Measurements from ENCODE around the gene PREX1.

Gene PREX1

DNA sequence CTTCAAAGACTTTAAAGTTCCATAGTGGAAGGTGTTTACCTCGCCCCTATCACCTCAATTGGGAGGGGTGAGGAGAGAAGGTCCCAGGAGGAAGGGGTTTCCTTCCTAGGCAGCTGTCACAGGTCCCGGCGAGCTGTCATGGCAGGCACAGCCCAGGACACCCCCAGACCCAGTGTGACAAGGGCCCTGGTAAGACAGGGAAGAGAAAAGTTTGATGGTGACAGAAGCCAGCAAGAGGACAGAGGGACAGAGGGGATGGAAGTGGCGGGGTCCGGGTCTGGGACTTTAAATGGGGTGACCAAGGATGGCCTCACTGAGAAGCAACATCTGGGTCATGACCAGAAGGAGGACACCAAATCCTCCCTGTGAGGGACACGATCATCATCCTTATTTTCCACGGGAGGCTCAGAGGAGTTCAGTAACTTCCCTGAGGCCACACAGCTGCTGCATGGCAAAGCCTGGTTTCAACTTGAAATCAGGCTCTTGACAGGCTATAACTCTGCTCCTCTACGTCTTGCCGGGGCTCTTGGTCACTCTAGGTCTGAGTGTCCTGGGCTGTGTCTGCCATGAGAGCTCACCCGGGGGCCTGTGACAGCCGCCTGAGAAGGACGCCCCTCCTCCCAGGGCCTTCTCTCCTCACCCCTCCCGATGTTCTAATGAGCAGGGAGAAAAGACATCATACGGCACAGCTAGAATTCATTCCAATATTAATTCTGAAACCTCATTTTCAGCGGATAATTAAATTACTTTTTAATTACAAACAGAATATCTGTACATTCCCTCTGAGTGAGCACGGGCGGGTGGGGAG, 222.2 kb downstream of the PREX1 start:
- no peaks in the 10 kb centered on the region for H3K36me3 ChIP-seq (ENCODE audit: low read depth)
- H3K9me3 ChIP-seq (ENCODE audit: severe bottlenecking), result no peaks in the 10 kb centered on the region
- H3K4me1 ChIP-seq (ENCODE audit: insufficient read depth, poor library complexity, severe bottlenecking), result no peaks in the 10 kb centered on the region
- H3K27ac ChIP-seq (ENCODE audit: poor library complexity, severe bottlenecking), result no peak overlapping the region
- TF ChIP-seq, protein P1, sequence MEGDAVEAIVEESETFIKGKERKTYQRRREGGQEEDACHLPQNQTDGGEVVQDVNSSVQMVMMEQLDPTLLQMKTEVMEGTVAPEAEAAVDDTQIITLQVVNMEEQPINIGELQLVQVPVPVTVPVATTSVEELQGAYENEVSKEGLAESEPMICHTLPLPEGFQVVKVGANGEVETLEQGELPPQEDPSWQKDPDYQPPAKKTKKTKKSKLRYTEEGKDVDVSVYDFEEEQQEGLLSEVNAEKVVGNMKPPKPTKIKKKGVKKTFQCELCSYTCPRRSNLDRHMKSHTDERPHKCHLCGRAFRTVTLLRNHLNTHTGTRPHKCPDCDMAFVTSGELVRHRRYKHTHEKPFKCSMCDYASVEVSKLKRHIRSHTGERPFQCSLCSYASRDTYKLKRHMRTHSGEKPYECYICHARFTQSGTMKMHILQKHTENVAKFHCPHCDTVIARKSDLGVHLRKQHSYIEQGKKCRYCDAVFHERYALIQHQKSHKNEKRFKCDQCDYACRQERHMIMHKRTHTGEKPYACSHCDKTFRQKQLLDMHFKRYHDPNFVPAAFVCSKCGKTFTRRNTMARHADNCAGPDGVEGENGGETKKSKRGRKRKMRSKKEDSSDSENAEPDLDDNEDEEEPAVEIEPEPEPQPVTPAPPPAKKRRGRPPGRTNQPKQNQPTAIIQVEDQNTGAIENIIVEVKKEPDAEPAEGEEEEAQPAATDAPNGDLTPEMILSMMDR (IDR thresholded peaks at IDR 0.05; ENCODE audit: poor library complexity, severe bottlenecking), result no peak
- ATAC-seq (ENCODE audit: low read depth) (no peak), DNase-seq (ENCODE audit: low spot score) (peak; percentile 70)
- H3K27me3 ChIP-seq (ENCODE audit: insufficient read depth, poor library complexity, severe bottlenecking), result peaks cover 6% of the 10 kb centered on the region
- H3K4me3 ChIP-seq (ENCODE audit: severe bottlenecking), result no peak overlapping the region

DNA sequence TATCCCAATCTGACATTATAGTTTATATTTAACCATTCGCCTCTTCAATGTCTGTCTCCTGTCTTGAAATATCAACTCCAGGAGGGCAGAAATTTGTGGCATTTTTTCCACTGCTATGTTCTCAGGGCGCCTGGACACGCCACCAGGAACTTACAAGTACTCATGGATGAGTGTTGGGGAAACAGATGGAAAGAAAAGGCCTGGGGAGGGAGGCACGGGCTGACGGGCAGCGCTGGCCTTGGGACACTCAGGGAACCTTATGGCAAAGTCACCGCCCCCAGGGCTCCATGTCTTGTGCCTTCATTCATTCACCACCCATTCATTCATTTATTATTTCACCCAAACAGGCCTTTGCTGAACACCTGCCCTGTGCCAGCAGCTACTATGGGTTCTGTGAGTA, 222.9 kb downstream of the PREX1 start:
- DNase-seq (ENCODE audit: low spot score) (peak; percentile 61), ATAC-seq (ENCODE audit: low read depth) (no peak)
- TF ChIP-seq, protein P1 (IDR thresholded peaks at IDR 0.05; ENCODE audit: poor library complexity, severe bottlenecking), result no peak
- Histone ChIP-seq H3K27ac (ENCODE audit: poor library complexity, severe bottlenecking) (no peak overlapping the region), H3K27me3 (ENCODE audit: insufficient read depth, poor library complexity, severe bottlenecking) (peaks cover 6% of the 10 kb centered on the region), H3K36me3 (ENCODE audit: low read depth) (no peaks in the 10 kb centered on the region), H3K4me1 (ENCODE audit: insufficient read depth, poor library complexity, severe bottlenecking) (no peaks in the 10 kb centered on the region), H3K9me3 (ENCODE audit: severe bottlenecking) (no peaks in the 10 kb centered on the region), H3K4me3 (ENCODE audit: severe bottlenecking) (no peak overlapping the region)

DNA sequence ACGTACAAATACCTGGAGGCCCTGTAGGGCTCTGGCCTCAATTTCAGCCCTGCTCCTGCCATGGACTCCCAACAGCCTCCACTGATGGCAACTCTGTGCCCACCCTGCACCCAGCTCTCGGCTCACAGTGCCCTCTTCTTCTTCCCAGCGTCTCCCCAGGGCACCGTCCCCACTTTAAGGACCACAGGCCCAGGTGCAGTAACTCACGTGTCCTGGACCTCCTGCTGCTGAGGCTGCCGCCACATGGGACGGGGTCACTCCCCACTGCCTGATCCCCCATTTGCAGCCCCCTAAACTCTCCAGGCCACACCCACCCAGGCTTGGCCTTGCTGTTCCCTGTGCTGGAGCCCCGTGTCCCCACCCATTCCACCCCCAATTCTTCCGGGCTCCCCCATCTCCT, 223.4 kb downstream of the PREX1 start:
- H3K27me3 ChIP-seq (ENCODE audit: insufficient read depth, poor library complexity, severe bottlenecking), result peaks cover 6% of the 10 kb centered on the region
- no peaks in the 10 kb centered on the region for H3K36me3 ChIP-seq (ENCODE audit: low read depth)
- no peaks in the 10 kb centered on the region for H3K9me3 ChIP-seq (ENCODE audit: severe bottlenecking)
- DNase-seq (ENCODE audit: low spot score) (peak; percentile 74), ATAC-seq (ENCODE audit: low read depth) (no peak)
- no peak overlapping the region for H3K4me3 ChIP-seq (ENCODE audit: severe bottlenecking)
- no peak overlapping the region for H3K27ac ChIP-seq (ENCODE audit: poor library complexity, severe bottlenecking)
- H3K4me1 ChIP-seq (ENCODE audit: insufficient read depth, poor library complexity, severe bottlenecking), result no peaks in the 10 kb centered on the region
- TF ChIP-seq, protein P1 (IDR thresholded peaks at IDR 0.05; ENCODE audit: poor library complexity, severe bottlenecking), result no peak

DNA sequence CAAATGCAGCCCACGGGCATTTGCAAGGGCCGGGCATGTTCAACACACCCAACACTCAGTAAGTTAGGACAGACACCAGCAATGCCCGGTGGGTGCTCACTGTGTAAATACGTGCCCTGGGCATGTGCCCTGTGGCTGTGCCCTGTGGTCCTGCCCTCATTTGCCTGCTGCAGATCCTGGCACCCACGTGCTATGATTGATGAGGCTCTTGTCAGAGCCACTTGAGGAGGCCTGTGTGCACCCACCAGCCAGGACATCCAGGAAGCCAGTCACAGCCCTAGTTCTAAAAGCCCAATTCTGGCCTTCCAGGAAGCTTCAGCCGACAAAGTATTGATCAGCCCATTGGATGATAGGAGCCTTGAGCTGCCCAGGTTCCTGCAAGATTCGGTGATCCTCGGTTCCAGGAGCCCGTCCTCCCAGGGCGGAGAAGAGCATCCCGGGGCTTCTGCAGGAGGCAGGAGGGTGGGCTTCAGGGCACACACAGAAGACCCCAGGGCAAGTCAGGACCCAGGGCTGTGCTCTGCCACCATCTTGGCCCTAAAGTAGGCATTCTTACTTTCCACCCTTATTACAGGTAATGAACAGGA, 223.9 kb downstream of the PREX1 start:
- TF ChIP-seq, protein P1 (IDR thresholded peaks at IDR 0.05; ENCODE audit: poor library complexity, severe bottlenecking), result no peak
- ATAC-seq (ENCODE audit: low read depth) (no peak; the same call in 2 of the 3 replicates), DNase-seq (ENCODE audit: low spot score) (peak; percentile 78)

More for the DNA sequence above, 223.9 kb downstream of the PREX1 start:
- no peak overlapping the region for H3K27ac ChIP-seq (ENCODE audit: poor library complexity, severe bottlenecking)
- no peaks in the 10 kb centered on the region for H3K9me3 ChIP-seq (ENCODE audit: severe bottlenecking)
- H3K4me3 ChIP-seq (ENCODE audit: severe bottlenecking), result no peak overlapping the region
- peaks cover 6% of the 10 kb centered on the region for H3K27me3 ChIP-seq (ENCODE audit: insufficient read depth, poor library complexity, severe bottlenecking)
- H3K36me3 ChIP-seq (ENCODE audit: low read depth), result no peaks in the 10 kb centered on the region
- H3K4me1 ChIP-seq (ENCODE audit: insufficient read depth, poor library complexity, severe bottlenecking), result no peaks in the 10 kb centered on the region
